Hepatocyte (in vitro differentiated cells): ENCODE data around the gene ARHGAP10.

Experiments
- EZH2 ChIP-seq: fragments of 200-600 bp; sonication (generic); IDR thresholded peaks from 2 replicates; pipeline ENCODE4 v1.6.1; 2016; ENCODE audit warnings: antibody characterized with exemption, mild to moderate bottlenecking, borderline replicate concordance
- EZH2phosphoT487 ChIP-seq: fragments of 200-600 bp; sonication (generic); IDR thresholded peaks from one replicate; pipeline ENCODE4 v1.6.1; 2018; ENCODE audit warnings: antibody characterized with exemption, mild to moderate bottlenecking, low read depth, moderate library complexity; ENCODE audit not compliant: unreplicated experiment, severe bottlenecking
- TF ChIP-seq, protein P1 (sequence below): fragments of 200-600 bp; sonication (generic); IDR thresholded peaks from 2 replicates; pipeline ENCODE4 v1.5.1; 2016; ENCODE audit warnings: antibody characterized with exemption, mild to moderate bottlenecking; ENCODE audit not compliant: poor library complexity

DNA sequence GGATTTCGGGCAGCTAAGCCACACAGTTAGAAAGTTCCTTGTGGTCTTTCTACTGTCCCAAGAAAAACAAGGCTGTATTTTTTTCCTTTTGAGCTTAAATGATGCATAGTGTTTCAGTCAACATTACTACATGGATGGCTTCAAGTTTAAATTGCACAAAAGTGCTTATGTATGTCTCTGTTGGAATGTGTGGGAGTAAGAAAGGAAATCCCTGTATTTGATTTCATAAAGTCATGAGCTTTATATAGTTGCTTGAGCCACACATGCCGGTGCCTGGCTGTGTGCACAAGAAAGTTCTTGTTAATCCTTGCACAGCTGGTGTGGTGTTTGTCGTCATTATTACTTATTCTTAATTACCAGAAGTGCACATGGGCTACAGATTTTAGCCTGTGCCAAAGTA lies 262.2 kb downstream of the ARHGAP10 start:
- TF ChIP-seq, protein P1, sequence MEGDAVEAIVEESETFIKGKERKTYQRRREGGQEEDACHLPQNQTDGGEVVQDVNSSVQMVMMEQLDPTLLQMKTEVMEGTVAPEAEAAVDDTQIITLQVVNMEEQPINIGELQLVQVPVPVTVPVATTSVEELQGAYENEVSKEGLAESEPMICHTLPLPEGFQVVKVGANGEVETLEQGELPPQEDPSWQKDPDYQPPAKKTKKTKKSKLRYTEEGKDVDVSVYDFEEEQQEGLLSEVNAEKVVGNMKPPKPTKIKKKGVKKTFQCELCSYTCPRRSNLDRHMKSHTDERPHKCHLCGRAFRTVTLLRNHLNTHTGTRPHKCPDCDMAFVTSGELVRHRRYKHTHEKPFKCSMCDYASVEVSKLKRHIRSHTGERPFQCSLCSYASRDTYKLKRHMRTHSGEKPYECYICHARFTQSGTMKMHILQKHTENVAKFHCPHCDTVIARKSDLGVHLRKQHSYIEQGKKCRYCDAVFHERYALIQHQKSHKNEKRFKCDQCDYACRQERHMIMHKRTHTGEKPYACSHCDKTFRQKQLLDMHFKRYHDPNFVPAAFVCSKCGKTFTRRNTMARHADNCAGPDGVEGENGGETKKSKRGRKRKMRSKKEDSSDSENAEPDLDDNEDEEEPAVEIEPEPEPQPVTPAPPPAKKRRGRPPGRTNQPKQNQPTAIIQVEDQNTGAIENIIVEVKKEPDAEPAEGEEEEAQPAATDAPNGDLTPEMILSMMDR = no peak
- no peak for TF ChIP-seq EZH2phosphoT487
- TF ChIP-seq EZH2 = no peak
